Breast epithelium (tissue), 4 donors: Measurements from ENCODE around the gene DNAJC27. TPM values are rescaled to one million over a fixed set of nuclear protein-coding genes. Genes with fewer than 3 reads are reported as not detected.
"Not testable (repeated sequence)": the region's sequence is repeated elsewhere in the genome, so short reads cannot be mapped to it uniquely, and the experiment has no call there.

Source experiments
- DNase-seq, 2 donors: peaks; one replicate each; pipeline ENCODE4 v3.0.0-alpha.2; 2019; ENCODE audit warnings: low spot score in 2 of 2
- H3K27ac ChIP-seq, 2 donors: fragments of 200-600 bp; sonication (generic) in 1 of 2; one replicate each; pipeline ENCODE4 v1.5.1; 2016 to 2019; ENCODE audit warnings: mild to moderate bottlenecking in 1 of 2
- H3K27me3 ChIP-seq, 2 donors: fragments of 200-600 bp; sonication (generic) in 1 of 2; one replicate each; pipeline versions ENCODE4 v1.5.1 to v1.6.0; 2017 to 2019; ENCODE audit warnings: control low read depth in 1 of 2, mild to moderate bottlenecking in 1 of 2
- H3K36me3 ChIP-seq: fragments of 200-600 bp; one replicate; pipeline ENCODE4 v1.5.1; 2019
- H3K4me1 ChIP-seq, 2 donors: fragments of 200-600 bp; sonication (generic); one replicate each; pipeline ENCODE4 v1.5.1; 2016 to 2019; ENCODE audit warnings: control low read depth in 1 of 2
- H3K4me3 ChIP-seq, 3 donors: fragments of 200-600 bp; sonication (generic); 1 replicate in 2 of 3; 2 replicates in 1 of 3; pipeline ENCODE4 v1.5.1; 2016 to 2019; ENCODE audit warnings: mild to moderate bottlenecking in 3 of 3, moderate library complexity in 2 of 3
- H3K9me3 ChIP-seq, 2 donors: fragments of 200-600 bp; sonication (generic) in 1 of 2; one replicate each; pipeline ENCODE4 v1.5.1; 2016 to 2019; ENCODE audit warnings: control low read depth in 1 of 2
- CTCF ChIP-seq, 3 donors: fragments of 450-650 bp; IDR thresholded peaks; one replicate each; pipeline ENCODE4 v1.5.1; 2016 to 2017; ENCODE audit warnings: antibody characterized with exemption in 3 of 3, mild to moderate bottlenecking in 3 of 3, moderate library complexity in 3 of 3
- POLR2A ChIP-seq: fragments of 450-650 bp; IDR thresholded peaks from one replicate; pipeline ENCODE4 v1.6.1; 2016; ENCODE audit warnings: antibody characterized with exemption, mild to moderate bottlenecking, moderate library complexity
- POLR2AphosphoS5 ChIP-seq, 3 donors: sonication (generic); formaldehyde crosslinking; IDR thresholded peaks; one replicate each; pipeline ENCODE4 v1.6.1; 2017; ENCODE audit warnings: antibody characterized with exemption in 3 of 3
- intact Hi-C: fragments of 100-400 bp; cut with DNase I; formaldehyde crosslinking; loops from one replicate; pipeline ENCODE4 v1.15.1; 2023; ENCODE audit warnings: low total_unique reads
- total RNA-seq, 3 donors: library from RNA; depleted of rRNA; stranded (reverse); fragments of >200 nt; gene quantifications; one replicate each; pipeline ENCODE4 v1.1.0, GENCODE V29; 2016

DNAJC27 gene
- total RNA-seq, 3 donors from 2014 or later = 5.1 to 12.6 (median 10.8) TPM

GRCh38 chr2:25002066-25002465 lies 30.3 kb upstream of the DNAJC27 start:
- H3K4me1 ChIP-seq = no peaks in the 10 kb centered on the region
- H3K27ac ChIP-seq = no peak overlapping the region
- H3K9me3 ChIP-seq = no peaks in the 10 kb centered on the region
- intact Hi-C loops = no loop called here
- no peak overlapping the region for H3K4me3 ChIP-seq
- no peak for DNase-seq
- no peaks in the 10 kb centered on the region for H3K36me3 ChIP-seq
- TF ChIP-seq POLR2AphosphoS5 (IDR thresholded peaks at IDR 0.05) (no peak), CTCF (IDR thresholded peaks at IDR 0.05) (no peak), POLR2A (no peak)
- H3K27me3 ChIP-seq = no peaks in the 10 kb centered on the region

- H3K9me3 ChIP-seq = no peaks in the 10 kb centered on the region
These were observed 29.5 kb upstream of the DNAJC27 start for GRCh38 chr2:25001325-25001637.

GRCh38 chr2:25000503-25001324 lies 29.0 kb upstream of the DNAJC27 start:
- intact Hi-C loops = no loop called here
- H3K27ac ChIP-seq = no peak overlapping the region
- no peaks in the 10 kb centered on the region for H3K4me1 ChIP-seq
- H3K36me3 ChIP-seq = no peaks in the 10 kb centered on the region
- no peaks in the 10 kb centered on the region for H3K9me3 ChIP-seq
- H3K27me3 ChIP-seq = no peaks in the 10 kb centered on the region
- no peak for DNase-seq
- H3K4me3 ChIP-seq = no peak overlapping the region
- TF ChIP-seq POLR2A = no peak
- no peak for TF ChIP-seq POLR2AphosphoS5 (IDR thresholded peaks at IDR 0.05)
- no peak for TF ChIP-seq CTCF (IDR thresholded peaks at IDR 0.05)

More at GRCh38 chr2:25001325-25001637, 29.5 kb upstream of the DNAJC27 start:
- Histone ChIP-seq H3K27ac (no peak overlapping the region), H3K4me1 (no peaks in the 10 kb centered on the region), H3K4me3 (no peak overlapping the region), H3K27me3 (no peaks in the 10 kb centered on the region), H3K36me3 (no peaks in the 10 kb centered on the region)
- intact Hi-C loops = no loop called here
- TF ChIP-seq CTCF (IDR thresholded peaks at IDR 0.05) = no peak
- no peak for TF ChIP-seq POLR2A
- TF ChIP-seq POLR2AphosphoS5 (IDR thresholded peaks at IDR 0.05) = no peak
- DNase-seq = no peak

GRCh38 chr2:25000036-25000435 lies 28.3 kb upstream of the DNAJC27 start:
- Histone ChIP-seq H3K27ac (no peak overlapping the region), H3K27me3 (no peaks in the 10 kb centered on the region), H3K4me1 (no peaks in the 10 kb centered on the region), H3K4me3 (no peak overlapping the region), H3K9me3 (no peaks in the 10 kb centered on the region), H3K36me3 (no peaks in the 10 kb centered on the region)
- intact Hi-C loops = no loop called here
- TF ChIP-seq POLR2AphosphoS5 (IDR thresholded peaks at IDR 0.05) (no peak), POLR2A (no peak), CTCF (IDR thresholded peaks at IDR 0.05) (no peak)
- DNase-seq = no peak

- H3K9me3 ChIP-seq, H3K27me3 ChIP-seq, H3K36me3 ChIP-seq, DNase-seq, H3K4me1 ChIP-seq, intact Hi-C loops, H3K4me3 ChIP-seq, H3K27ac ChIP-seq: not testable (repeated sequence)
These were observed 27.3 kb upstream of the DNAJC27 start for GRCh38 chr2:24999097-24999496.
